KMS-11 (cell line): ENCODE data around the gene CASP6.
"Not testable (repeated sequence)": the region's sequence is repeated elsewhere in the genome, so short reads cannot be mapped to it uniquely, and the experiment has no call there.

Experiments used
- H2AFZ ChIP-seq: fragments of 200-600 bp; sonication (generic); 2 replicates; pipeline ENCODE4 v1.6.1; 2016; ENCODE audit warnings: antibody characterized with exemption, mixed run types, low read depth
- H3K27ac ChIP-seq: fragments of 200-600 bp; sonication (generic); 2 replicates; pipeline ENCODE4 v1.6.1; 2016; ENCODE audit warnings: mild to moderate bottlenecking, mixed run types
- H3K27me3 ChIP-seq: fragments of 200-600 bp; sonication (generic); 2 replicates; pipeline ENCODE4 v1.6.1; 2017; ENCODE audit warnings: mild to moderate bottlenecking, low read depth, mixed run types, moderate library complexity; ENCODE audit not compliant: insufficient read depth
- H3K36me3 ChIP-seq: fragments of 200-600 bp; sonication (generic); 2 replicates; pipeline ENCODE4 v1.6.1; 2017; ENCODE audit warnings: mild to moderate bottlenecking, mixed run types; ENCODE audit not compliant: insufficient read depth
- H3K4me1 ChIP-seq: fragments of 200-600 bp; sonication (generic); 2 replicates; pipeline ENCODE4 v1.6.1; 2016; ENCODE audit warnings: mild to moderate bottlenecking, low read depth, mixed run types; ENCODE audit not compliant: poor library complexity, severe bottlenecking
- H3K4me2 ChIP-seq: fragments of 200-600 bp; sonication (generic); 2 replicates; pipeline ENCODE4 v1.7.0; 2016; ENCODE audit warnings: mild to moderate bottlenecking, mixed run types
- H3K4me3 ChIP-seq: fragments of 200-600 bp; sonication (generic); IDR thresholded peaks from 2 replicates; pipeline ENCODE4 v1.6.1; 2017; ENCODE audit warnings: low read depth, low read length, mixed read lengths; ENCODE audit not compliant: insufficient read depth
- H3K79me2 ChIP-seq: fragments of 200-600 bp; sonication (generic); 2 replicates; pipeline ENCODE4 v1.6.1; 2016; ENCODE audit warnings: low read depth, mixed run types; ENCODE audit not compliant: insufficient read depth
- H3K9ac ChIP-seq: fragments of 200-600 bp; sonication (generic); 2 replicates; pipeline ENCODE4 v1.6.1; 2016; ENCODE audit warnings: mild to moderate bottlenecking, mixed run types
- H4K20me1 ChIP-seq: fragments of 200-600 bp; sonication (generic); 2 replicates; pipeline ENCODE4 v1.6.1; 2016; ENCODE audit warnings: mild to moderate bottlenecking, mixed run types; ENCODE audit not compliant: insufficient read depth
- CTCF ChIP-seq: fragments of 200-600 bp; sonication (generic); conservative IDR thresholded peaks from 2 replicates; pipeline ENCODE4 v1.6.1; 2017; ENCODE audit warnings: low read depth, mild to moderate bottlenecking, antibody characterized with exemption, low read length, moderate library complexity, mixed read lengths

The CASP6 gene

DNA sequence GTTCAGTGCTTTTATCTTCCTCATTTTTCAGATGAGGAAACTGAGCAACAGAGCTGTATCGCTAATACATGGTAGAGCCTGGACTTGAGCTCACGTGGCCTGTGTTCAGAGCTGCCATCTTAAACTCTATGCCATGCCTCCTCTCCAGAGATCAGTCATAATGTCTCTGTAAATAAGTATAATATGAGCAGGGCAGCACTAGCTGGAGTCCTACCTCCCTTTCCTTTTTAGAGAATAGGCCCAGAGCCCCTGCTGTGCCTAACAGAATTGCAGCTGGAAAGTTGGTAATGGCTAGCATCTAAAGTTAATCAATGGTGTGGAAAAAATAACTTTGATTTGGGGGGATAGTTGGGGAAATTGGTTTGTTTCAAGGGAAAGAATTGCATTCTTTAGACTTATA lies 20.4 kb downstream of the CASP6 start:
- Histone ChIP-seq H3K27ac (no peak overlapping the region), H3K4me2 (no peak overlapping the region), H3K4me3 (no peak overlapping the region), H3K36me3 (no peaks in the 10 kb centered on the region; the same call in 1 of the 2 replicates), H3K27me3 (no peaks in the 10 kb centered on the region), H3K9ac (no peak overlapping the region), H2AFZ (no peak overlapping the region), H3K79me2 (no peaks in the 10 kb centered on the region), H4K20me1 (no peaks in the 10 kb centered on the region), H3K4me1 (peaks cover 45% of the 10 kb centered on the region)
- no peak for TF ChIP-seq CTCF

DNA sequence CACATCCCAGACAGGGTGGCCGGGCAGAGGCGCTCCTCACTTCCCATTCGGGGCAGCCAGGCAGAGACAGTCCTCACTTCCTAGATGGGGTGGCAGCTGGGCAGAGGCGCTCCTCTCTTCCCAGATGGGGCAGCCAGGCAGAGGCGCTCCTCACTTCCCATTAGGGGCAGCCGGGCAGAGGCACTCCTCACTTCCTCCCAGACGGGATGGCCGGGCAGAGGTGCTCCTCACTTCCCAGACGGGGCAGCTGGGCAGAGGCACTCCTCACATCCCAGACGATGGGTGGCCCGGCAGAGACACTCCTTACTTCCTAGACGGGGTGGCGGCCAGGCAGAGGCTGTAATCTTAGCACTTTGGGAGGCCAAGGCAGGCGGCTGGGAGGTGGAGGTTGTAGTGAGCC lies 24.3 kb downstream of the CASP6 start:
- not testable (repeated sequence) for H3K4me2 ChIP-seq, H3K36me3 ChIP-seq, H3K79me2 ChIP-seq, H3K27me3 ChIP-seq, H3K9ac ChIP-seq, H3K4me3 ChIP-seq, H3K27ac ChIP-seq, H4K20me1 ChIP-seq, H3K4me1 ChIP-seq, H2AFZ ChIP-seq

GRCh38 chr4:109678472-109678871 lies 24.8 kb downstream of the CASP6 start:
- H3K9ac ChIP-seq, H3K36me3 ChIP-seq, H3K79me2 ChIP-seq: not testable (repeated sequence)

GRCh38 chr4:109676886-109677285 lies 26.4 kb downstream of the CASP6 start:
- no peak overlapping the region for H3K27ac ChIP-seq
- no peaks in the 10 kb centered on the region for H3K79me2 ChIP-seq

More at GRCh38 chr4:109678472-109678871, 24.8 kb downstream of the CASP6 start:
- H3K4me3 ChIP-seq, H3K27ac ChIP-seq, H3K4me2 ChIP-seq, H4K20me1 ChIP-seq, H2AFZ ChIP-seq, H3K27me3 ChIP-seq, H3K4me1 ChIP-seq: not testable (repeated sequence)

GRCh38 chr4:109675843-109676242 lies 27.4 kb downstream of the CASP6 start:
- H3K9ac ChIP-seq: no peak overlapping the region
- no peak overlapping the region for H2AFZ ChIP-seq
- no peak overlapping the region for H3K27ac ChIP-seq
- no peaks in the 10 kb centered on the region for H3K36me3 ChIP-seq
- TF ChIP-seq CTCF: no peak
- H3K4me3 ChIP-seq: no peak overlapping the region
- H3K27me3 ChIP-seq: no peaks in the 10 kb centered on the region
- H3K79me2 ChIP-seq: no peaks in the 10 kb centered on the region
- no peaks in the 10 kb centered on the region for H4K20me1 ChIP-seq
- H3K4me2 ChIP-seq: no peak overlapping the region
- H3K4me1 ChIP-seq: no peaks in the 10 kb centered on the region

More at GRCh38 chr4:109676886-109677285, 26.4 kb downstream of the CASP6 start:
- Histone ChIP-seq H4K20me1 (no peaks in the 10 kb centered on the region), H3K9ac (no peak overlapping the region), H2AFZ (no peak overlapping the region), H3K4me3 (no peak overlapping the region), H3K27me3 (no peaks in the 10 kb centered on the region), H3K36me3 (no peaks in the 10 kb centered on the region), H3K4me2 (no peak overlapping the region), H3K4me1 (no peaks in the 10 kb centered on the region)
- TF ChIP-seq CTCF: 0 out of 2 replicates have a peak, but pooled peaks have one; percentile 23
